ENCODE data around the gene FOSL1.

FOSL1 gene

DNA sequence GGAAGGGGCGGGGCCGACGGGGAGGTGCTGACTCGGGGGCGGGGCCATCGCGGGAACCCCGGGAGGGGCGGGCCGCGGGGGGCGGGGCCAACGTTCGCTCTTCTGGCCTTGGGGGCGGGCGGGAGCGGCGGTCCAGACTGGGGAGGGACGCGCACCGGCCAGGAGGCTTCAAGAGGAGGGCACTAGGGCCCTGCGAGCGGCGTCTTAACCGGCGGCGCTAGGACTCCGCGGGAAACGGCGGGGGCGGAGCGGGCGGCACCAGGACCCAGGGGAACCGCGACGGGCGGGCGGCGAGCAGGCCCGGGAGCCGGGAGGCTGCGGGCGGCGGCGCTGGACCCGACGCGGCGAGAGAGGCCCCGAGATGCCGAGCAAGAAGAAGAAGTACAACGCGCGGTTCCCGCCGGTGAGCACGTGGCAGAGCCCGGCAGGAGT, 19.0 kb upstream of the FOSL1 start, which contains the start of gene DRAP1:
TSS of gene DRAP1 (plus strand) at position 286 of the 432 bp plus-strand sequence. CDS start at position 362, 76 bp downstream.
- no peak for FAIRE-seq

DNA sequence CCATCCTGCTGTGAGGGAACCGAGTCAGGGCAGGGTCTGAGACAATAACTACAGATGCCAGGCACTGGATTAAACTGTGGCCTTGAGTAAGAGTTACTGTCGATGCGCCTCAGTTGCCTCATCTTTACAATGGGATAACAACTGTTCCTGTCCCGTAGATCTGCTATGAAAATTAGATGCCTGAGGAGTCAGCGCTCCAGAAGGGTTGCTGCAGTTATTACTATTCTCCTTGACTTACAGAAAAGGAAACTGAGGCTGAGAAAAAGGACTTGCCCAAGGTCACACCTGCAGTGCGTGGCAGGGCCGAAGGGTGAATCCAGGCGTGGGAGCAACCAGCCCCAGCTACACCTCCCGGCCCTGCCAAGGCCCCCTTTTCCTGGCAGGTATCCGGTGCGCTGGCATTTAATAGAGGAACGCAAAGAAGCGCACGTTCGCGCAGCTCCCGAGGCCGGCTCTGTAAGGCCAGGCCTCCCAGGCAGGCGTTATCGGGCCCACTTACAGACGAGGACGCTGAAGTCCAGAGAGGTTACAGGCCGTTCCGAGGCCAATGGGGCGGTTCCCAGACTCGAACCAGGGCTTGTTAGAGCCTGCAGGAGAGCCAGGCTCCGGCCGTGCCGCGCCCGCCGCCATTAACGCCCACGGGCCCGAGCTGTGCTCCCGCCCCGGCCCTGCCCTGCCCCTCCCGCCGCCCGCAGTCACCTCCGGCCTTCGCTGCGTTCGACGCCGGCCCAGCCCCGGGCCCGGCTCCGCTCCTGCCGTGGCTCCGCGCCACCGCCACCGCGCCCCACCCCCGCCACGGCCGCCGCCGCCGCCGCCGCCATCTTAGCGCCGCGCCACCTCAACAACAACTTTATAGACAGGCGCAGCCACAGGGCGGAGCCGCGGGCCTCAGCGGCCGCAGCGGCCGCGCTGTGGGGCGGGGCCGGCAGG, 18.3 kb upstream of the FOSL1 start, which contains the start of gene C11orf68:
TSS of gene C11orf68 (minus strand) at position 852 of the 930 bp plus-strand sequence. CDS start at position 821, 31 bp downstream.
- no peak for FAIRE-seq

DNA sequence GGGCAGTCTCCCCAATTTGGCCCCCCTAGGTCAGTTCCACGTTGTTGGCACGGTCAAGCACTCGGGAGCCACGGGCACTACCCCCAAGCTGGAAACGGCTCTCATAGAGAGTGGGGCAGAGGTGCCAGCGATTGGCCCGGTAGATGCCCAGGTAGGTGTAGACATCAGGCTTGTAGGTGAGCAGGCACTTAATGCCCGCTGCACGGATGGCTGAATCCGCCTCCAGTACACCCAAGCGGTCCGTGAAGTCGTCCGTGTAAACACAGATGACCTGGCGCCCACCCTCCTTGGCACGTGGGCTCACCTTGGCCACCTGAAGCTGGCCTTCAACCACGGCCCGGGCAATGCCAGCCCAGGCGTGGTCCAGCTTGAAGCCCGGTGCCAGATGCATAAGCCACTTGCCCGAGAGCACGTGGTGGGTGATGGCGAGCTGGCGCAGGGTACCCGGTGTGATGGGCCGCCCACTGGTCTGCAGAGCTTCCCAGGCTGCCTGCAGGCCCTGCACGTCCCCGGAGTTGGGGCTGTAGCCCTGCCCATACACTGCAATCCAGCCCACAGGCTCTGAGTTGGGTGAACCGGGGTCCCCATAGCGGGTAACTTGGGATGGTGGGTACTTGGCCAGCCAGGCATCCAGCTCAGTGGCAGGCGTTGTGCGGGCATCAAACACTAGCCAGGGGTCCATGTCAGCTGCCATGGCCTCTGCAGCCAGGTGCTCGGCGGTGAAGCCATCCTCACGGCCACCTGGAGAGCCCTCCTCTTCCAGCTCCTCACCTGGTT, 17.4 kb upstream of the FOSL1 start:
- no peak for FAIRE-seq

DNA sequence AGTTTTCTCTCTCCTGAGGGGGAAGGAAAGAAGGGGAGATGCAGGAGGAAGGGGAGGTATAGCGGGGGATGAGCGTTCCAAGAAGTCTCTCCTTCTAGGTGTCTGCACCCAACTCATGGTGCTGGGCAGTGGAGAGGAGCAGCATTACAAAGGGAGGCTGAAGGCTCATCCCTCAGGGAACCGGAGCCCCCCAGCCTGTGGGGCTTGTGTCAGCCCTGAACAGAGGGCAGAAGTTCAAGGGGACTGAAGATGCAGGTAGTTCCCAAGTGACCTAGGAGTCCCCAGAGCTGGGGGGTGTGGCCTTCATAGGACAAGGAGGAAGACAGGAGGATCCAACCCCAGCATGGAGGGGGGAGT, 16.9 kb upstream of the FOSL1 start:
- FAIRE-seq: no peak

DNA sequence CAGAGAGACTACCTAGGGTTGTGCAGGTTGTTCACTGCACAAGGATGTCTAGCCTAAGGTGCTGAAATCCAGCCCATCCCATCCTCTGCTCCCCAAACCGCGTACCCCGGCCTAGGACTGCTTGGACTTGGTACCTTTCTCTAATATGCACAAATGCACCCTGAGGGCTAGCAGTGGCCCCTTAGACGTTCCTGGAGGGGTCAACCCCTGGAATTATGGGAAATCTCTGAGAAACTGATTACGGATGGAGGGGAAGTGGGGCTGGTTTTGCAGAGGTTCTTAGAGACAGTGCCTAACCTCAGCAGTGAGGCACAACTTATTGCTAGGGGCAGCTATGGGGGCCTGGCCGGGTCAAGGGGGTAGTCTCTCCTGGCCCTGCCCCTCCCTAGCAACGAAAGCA, 16.2 kb upstream of the FOSL1 start:
- FAIRE-seq: no peak

DNA sequence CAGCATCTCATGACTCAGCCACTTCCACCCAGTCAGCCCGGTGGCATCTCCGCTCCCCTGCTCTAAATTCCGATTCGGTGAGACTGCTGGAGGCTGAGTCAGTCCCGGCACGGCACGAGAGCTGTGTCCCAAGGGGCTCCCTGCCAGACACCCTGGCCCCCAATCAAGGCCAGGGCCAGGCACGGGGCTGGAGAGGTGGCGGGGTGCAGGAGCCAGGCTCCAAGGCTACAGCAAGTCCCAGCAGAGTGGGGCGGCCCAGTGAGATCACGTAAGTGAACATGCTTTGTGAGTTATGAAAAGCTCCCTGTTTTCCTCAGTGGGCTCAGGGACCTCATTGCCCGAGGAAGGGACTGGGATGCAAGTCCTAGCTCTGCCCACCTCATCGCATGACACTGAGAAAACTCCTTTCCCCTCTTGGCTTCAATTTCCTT, 15.6 kb upstream of the FOSL1 start:
- no peak for FAIRE-seq

DNA sequence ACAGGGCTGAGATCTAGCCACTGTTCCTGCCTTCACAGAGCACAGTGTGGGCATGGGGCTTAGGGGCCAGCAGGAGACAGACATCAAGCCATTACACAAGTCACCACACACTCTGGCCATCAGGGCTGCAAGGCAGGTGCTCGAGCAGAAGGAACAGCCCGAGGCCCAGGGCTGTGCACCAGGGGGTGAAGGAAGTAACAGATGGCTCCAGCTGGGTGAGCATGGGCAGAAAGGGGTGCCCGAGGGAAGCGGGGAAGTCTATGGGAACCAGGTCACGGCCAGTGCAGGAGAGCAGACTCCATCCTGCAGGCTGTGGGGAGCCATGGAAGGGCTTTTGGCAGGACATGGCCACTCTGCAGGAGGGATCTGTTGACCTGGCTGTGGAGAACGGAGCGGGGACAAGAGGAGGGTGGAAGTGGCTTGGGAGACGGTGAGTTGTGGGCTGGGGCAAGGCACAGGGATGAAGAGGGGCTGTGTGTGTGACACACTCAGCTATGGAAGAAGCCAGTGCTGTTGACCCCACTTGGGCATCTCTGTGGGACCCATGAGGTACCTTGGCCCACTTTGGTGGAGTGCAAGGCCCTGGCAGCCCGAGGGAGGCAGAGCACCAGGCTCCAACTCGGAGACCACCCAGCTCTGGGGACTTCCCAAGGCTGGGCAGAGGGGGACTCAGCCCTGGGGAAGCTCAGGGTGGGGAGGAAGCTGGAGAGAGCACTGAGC, 15.1 kb upstream of the FOSL1 start:
- FAIRE-seq: no peak

DNA sequence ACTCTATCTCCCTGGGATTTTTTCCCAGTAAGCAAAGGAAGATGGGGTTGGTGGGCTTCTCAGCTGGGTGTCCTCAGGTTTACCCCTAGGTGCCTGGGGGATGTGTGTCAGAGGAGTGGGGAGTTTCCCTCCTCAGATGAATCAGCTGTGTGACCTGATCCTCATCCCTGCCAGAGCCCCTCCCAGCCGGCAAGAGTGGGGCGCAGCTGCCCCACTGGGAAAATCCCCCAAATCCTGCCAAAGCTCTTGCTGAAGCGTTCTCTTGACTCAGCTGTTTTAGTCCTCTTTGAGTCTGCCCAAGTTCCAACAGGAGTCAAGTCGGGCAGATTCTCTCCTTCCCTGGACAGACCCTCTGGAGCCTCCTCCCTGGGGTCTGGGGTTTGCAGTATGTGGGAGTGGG, 12.7 kb upstream of the FOSL1 start:
- no peak for FAIRE-seq

DNA sequence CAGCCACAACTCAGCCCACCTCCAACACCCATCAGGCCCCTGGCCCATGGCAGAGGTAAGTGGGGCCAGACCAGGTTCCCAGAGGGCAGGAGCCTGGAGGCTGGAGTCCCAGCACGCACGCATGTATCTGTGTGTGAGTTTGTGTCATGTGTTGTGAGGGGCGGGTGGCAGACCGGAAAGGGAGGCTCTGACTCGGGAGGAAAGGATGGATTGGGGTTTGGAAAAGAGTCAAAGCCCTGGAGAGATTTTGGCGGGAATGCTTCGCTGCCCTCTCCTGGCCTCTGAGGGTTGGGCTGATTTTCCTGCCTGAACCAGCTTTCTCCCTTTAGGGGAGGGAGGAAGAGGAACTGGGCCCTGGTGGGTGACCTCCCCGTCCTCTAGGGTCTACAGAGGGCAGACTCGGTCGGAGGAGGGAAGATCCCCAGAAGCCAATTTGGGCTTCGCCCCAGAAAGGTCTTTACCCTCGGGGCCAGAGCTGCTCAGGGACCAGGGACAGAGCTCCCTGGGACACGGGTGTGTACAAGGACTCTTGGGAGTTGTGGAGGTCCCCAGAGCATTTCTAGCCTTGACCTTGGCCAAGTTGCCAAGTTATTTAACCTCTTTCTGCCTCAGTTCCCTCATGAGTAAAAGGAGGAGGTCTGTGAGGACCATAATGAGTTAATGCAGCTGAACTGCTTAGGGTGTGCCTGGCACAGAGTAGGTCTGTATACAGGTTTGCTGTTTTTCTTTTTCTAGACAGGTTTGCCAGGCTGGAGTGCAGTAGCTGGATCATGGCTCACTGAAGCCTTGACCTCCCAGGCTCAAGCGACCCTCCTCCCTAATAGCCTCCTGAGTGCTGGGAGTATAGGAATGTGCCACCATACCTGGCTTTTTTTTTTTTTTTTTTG, 11.7 kb upstream of the FOSL1 start:
- no peak for FAIRE-seq

DNA sequence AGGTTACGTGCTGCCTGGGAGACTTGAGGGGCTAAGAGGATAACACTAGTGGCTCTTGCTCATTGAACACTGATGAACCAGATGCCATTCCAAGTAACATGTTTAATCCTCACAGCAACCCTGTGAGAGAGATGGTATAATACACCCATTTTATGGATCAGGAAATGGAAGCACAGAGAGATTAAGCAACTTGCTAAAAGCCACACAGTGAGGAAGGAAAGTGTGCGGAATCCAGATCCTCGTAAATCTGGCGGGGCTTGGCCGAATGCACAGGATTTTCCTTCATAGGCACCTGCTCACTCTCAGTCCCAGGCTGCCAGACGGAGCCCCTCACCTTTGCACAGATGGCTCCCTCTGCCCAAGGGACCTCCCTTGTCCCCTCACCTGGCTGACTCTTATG, 7.7 kb upstream of the FOSL1 start:
- no peak for FAIRE-seq

DNA sequence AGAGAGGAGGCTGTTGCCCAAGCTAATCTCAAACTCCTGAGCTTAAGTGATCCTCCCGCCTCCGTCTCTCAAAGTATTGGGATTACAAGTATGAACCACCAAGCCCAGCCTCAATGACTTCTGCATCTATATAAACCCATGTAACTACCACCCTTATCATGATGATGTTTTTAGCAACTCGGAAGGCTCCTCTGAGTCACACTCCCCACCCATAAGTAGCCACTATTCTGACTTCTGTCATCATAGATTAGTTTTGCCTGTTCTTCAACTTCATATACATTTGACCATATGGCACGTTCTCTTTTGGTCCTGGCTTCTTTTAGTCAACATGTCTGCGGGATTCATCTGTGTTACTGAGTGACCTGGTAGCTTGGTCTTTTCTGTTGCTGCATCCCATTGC, 6.4 kb upstream of the FOSL1 start:
- no peak for FAIRE-seq

DNA sequence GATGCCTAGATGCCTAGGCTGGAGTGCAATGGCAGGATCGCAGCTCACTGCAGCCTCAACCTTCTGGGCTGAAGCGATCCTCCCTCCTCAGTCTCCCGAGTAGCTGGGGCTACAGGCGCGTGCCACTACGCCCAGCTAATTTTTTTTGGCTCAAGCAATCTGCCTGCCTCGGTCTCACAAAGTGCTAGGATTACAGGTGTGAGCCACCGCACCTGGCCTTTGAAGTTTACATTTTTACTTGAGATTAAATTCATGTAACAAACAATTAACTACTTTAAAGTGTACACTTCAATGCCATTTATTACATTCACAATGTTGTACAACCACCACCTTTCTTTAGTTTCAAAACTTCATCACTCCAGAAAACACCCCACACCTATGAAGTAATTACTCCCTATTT, 3.5 kb upstream of the FOSL1 start:
- no peak for FAIRE-seq

DNA sequence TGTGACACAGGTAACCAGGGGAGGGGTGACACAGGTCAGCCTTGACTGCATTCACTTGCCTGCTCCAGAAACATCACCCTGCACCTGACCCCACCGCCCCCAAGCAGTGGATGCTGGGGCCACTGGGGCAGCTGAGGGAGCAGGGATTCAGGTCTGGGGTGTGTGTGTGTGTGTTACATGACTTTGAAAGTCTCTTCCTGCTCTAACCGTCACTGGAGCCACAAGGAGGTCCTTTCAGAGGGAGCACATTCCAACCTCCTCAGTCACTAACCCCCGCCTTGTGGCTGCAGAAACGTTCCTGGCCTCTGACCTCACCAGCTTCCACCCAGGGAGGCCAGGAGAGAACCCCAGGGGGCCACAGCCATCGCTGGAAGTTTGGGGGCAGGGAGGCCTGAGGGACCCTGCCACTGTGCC, 2.9 kb upstream of the FOSL1 start:
- FAIRE-seq: no peak

DNA sequence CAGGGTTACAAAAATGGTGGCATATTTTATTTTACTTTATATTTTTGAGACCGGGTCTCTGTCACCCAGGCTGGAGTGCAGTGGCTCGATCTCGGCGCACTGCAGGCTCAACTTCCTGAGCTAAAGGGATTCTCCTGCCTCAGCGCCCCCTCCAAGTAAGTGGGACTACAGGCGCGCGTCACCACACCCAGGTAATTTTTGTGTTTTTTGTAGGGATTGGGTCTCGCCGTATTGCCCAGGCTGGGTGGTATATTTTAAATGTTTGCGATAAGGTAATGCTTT, 652 bp upstream of the FOSL1 start:
- no peak for FAIRE-seq

DNA sequence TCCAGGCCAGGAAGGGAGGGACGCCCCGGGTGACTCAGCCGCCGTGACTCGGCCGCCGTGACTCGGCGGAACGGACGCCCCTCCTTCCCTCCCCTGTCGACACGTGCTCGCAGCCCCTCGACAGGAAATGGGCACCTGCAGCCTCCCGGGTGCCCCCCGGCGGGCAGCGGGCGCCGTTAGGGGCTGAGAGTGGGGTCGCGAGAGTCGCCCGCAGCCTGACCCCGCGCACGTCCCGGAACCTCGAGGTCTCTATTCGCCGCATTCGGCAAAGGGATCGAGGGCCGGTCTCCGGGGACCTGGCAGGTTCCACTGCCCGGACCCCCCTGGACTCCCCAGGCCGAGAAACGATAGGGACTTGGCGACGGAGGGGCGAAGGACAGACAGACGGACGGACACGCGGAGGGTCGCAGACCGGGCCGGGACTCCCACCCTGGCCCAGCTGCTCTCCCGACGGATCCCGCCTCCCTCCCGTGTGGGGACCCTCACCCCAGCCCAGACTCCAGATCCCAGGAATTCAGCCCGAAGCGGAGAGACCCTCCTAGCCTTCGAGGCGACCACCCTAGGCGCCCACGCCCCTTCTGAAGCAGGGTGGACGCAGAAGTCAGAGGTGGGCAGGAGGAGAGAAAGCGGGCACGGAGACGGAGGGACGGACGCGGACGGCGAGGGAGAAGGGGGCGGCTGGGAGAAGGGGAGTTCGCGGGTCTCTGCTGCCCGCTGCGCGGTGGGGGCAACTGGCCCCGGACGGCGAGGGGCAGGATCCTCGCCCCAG, 648 bp downstream of the FOSL1 start:
- no peak for FAIRE-seq

DNA sequence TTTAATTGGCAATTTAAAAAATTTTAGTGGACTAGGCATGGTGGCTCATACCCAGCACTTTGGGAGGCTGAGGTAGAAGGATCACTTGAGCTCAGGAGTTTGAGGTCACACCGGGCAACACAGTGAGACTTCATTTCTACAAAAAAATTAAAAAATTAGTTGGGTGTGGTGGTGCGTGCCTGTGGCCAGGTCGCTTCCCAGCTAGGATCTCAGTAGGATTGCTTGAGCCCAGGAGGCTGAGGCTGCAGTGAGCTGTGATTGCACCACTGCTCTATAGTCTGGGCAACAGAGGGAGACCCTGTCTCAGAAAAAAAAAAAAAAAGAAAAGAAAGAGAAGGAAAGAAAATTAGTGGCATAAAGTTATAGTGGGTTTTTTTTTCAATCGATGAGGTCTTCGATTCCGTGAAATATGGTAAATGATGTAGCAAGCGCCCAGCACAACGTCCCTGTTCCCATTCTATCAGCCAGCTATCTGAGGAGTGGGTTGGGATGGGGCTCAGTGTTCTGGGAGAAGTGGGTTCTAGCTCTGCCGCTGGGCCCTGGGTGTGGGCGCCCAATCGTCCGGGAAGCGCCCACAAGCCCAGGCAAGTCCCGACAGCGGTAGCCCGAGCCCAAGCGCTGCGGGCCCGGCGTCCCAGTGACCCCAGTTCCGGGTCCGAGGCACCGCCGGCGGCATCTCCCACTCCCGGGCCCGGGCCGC, 1.4 kb downstream of the FOSL1 start:
- FAIRE-seq: no peak

DNA sequence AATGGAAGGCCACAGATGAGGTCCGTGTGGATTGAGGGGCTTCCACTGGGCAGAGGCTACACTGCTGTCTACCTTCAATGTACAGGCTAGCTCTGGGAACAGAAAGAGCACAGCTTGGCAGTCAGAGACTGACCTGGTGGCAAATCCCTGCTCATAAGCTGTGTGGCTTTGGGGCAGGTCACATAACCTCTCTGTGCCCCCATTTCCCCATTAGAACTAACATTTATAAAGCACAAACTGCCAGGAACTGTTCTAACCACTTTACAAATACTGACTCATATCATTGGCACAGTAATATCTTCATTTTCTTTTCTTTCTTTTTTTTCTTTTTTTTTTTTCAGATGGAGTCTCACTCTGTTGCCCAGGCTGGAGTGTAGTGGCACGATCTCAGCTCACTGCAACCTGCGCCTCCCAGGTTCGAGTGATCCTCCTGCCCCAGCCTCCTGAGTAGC, 3.1 kb downstream of the FOSL1 start:
- FAIRE-seq: no peak

DNA sequence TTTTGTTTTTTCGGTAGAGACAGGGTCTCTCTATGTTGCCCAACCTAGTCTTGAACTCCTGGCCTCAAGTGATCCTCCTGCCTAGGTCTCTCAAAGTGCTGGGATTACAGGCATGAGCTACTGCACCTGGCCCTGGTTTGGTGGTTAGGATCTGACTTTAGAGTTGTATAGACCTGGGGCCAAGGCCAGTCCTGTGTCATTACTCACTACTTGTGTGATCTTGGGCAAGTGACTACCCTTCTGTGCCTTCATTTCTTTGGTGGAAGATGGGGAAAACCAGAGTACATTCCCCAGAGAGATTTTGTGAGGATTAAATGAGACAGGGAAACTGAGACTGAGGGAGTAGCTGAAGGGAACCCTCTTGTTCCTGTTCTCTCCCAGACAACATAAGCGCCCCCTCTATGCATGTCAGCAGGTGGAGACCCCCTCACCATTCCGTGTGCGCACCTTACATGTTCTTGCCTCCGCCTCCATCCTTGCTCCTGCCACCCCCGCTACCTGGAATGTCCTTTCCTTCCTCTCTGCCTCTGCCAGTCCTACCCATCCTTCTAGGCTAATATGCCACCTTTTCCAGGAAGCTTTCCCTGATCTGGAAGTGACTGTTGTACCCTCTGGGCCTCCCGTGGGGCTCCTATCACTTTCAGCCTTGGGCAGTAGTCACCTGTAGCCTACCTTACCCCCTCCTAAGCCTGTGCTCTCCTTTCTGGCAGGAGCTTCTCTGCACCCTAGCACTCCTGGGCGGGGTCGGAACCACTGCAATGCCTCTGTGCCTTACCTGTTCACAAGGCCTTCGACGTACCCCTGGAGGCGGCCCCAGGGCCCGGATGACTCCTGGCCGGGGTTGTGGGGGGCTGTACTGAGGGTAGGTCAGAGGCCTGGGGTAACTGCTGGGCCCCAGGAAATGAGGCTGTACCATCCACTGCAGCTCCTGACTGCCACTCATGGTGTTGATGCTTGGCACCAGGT, 3.9 kb downstream of the FOSL1 start:
- no peak for FAIRE-seq

DNA sequence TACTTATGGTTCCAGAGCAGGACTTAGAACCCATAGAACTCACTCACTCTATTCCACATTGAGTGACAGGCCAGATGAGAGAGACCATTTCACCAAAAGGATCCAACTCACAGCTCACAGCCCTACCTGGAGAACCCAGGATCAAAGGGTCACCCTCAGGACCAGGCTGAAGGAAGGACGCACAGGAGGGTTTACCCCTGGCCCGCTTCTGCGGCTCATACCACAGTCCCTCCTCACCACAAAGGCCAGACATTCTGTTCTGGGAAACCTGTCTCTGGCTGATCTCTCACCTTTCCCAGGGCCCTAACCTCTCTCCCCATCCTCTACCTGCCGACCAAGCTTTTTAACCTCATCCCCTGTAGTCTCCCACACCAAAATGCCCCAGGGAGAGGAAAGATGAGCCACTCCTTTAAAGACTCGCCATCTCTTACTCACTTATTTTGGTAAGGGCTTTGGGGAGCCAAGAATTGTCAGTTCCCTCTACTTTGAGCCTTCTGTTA, 4.7 kb downstream of the FOSL1 start:
- FAIRE-seq: no peak
